Activated gamma-delta T cell (primary cell): ENCODE measurements around the gene MSMO1.

Experiments
- DNase-seq: peaks from one replicate; lab custom pipeline; 2025; lab: John Stamatoyannopoulos, UW

The MSMO1 gene

DNA sequence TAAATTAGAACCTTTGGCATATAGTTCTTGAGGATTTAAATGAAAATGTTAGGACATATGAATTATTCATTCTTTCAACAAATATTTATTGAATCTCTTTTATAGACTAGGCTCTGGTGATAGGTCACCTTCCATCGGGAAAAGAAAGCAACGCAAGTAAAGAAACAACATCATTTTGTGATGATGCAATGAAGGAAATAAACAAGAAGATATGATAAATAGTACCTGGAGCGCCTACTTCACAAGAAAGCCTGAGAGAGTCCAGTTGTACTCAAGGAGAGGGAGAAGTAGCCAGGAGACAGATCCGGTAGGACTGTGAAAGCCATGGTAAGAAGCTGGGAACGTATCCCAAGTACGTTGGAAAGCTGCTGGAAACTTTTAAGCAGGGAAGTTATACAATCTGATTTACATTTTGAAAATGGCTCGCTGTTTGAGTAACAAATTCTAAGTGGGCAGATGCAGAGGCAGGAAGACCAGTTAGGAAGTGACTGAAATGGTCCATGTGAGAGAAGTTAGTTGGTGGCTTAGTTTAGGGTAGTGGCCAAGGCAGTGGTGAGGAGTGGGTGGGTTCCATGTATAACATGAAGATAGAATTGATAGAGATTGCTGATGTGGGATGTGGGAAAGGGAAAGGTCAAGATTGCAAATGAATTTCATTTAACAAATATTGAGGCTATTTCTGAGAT, 33.7 kb downstream of the MSMO1 start:
- no peak for DNase-seq

DNA sequence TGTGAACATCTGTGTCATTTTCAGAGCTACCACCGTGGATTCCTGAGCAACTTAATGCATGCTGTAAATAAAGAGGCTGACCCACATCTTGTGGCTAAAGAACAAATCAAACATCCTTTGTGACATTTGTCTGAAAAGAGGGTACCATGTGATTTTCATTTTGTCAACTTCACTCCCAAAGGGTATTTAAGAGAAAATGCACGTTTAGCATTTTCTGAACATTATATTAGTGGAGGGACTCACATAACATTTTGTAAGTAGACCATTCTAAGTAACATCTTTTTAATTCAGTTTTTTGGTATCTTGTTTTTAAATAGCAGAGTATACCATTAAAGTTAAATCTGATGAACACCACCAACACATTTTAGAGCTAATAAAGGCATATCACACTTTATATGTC, 34.3 kb downstream of the MSMO1 start:
- DNase-seq, result no peak

DNA sequence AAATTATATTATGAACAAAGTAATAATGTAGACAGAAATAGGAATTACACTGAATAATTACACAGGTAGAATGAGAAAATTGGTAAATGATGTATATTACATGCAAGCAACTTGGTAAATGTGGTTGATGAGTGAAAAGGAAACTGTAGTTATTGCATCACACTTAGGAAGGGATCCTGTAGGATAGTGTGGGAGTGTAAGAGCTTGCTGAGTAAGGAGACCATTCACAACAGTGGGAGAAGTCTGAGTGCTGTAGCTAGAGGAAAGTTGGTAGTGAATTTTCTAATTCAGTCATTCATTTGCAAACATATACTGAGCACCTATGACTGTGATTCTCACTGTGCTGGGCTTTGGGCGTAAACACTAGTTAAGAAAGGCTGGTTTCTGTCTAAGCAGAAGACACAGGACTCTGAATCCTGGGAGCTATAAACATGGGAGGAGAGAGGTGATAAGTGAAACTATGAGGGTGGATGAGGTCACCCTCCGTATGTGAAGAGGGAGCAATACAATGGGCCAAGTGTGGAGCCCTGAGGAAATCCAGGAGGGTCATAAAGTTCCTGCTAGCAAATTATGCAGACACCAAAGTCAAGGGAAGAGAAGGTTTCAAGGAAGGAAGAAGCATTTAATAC, 37.1 kb downstream of the MSMO1 start:
- DNase-seq, result no peak

DNA sequence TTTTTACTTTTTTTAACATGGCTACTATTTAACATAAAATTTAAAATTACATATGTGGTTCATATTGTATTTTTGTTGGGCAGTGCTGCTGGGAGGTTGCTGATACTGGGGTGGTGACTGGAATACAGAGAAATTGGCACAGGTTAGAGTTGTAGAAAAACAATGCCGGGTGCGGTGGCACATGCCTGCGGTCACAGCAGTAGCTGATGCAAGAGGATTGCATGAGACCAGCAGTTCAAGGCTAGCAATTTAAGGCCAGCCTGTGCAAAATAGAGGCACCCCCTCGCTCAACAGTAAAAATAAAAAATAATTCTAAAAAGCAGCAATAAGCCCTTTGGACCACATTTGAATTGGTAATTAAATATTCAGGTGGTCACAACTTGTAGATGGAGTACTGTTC, 39.6 kb downstream of the MSMO1 start:
- DNase-seq, result no peak

DNA sequence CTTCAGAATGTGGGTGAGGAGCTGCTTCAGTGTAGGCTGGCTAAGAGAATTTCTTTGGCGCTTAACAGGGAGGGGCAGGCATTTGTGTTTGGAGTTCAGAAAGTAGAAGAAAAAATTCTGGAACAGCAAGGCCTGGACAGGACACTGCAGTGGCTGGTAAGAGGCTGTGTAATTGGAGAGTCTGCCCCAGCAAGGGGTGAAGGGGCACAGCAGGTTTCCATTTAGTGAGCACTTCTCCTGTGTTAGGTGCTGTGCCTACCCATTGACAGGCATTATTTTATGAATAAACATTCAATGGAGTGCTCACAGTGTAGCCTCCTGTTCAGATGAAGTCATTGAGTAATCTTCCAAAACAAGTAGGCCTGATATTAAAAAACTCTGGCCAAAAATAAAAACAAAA, 40.6 kb downstream of the MSMO1 start:
- DNase-seq, result no peak

DNA sequence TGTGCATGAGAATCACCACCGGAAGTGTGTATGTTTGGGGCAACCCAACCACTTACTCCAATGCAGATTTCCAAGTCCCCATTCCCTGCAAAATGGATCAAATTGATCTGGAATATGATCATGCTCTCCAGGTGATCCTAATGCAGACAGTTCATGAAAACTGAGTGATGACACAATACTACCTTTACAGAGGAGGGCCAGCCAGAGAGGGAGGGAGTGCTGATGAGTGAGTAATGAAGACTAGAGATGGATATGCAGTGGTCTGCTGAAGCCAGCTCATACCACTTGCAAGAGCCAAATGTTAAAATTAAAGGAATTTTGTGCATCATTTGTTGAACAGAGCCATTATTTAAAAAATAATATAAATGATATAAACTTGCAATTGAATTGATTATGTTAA, 41.1 kb downstream of the MSMO1 start:
- DNase-seq, result no peak

DNA sequence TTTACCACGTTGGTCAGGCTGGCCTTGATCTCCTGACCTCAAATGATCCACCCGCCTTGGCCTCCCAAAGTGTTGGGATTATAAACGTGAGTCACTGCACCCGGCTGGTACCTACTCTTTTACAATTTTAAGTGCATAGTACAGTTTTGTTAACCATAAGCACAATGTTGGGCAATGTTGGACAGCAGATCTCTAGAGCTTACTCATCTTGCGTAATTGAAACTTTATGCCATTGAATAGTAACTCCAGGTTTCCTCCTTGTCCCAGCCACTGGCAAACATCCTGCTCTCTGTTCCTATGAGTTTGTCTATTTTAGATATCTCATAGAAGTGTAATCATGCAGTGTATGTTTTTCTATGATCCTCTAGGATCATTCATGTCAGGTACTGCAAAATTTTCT, 42.1 kb downstream of the MSMO1 start:
- DNase-seq, result no peak

DNA sequence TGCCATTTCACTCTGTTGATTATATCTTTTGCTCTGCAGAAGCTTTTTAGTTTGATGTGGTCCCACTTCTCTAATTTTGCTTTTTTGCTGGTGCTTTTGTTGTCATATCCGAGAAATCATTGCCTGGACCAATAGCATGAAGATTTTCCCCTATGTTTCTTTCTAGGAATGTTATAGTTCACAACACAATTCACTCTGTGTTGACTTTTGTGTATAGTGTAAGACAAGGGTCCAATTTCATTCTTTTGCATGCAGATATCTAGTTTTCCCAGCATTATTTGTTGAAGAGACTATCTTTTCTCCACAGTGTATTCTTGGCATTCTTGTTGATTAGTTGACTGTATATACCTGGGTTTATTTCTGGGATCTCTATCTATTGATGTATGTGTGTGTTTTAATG, 43.1 kb downstream of the MSMO1 start:
- DNase-seq, result no peak

DNA sequence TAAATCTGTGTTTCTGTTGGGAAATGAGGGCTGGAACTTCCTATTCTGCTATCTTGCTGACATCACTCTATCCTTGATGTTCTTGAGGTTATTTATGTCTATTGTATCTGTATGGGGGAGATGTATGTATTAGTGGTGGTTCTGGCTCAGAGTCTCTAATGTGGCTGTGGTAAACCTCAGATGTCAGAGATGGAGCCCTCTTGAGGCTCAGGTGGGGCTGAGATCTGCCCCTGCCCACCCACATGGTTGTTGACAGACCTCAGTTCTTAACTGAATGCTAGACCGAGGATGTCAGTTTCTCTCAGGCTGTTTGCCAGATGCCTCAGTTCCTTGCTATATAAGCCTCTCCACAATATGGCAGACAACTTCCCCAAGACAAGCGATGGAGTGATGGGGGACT, 48.0 kb downstream of the MSMO1 start:
- no peak for DNase-seq

DNA sequence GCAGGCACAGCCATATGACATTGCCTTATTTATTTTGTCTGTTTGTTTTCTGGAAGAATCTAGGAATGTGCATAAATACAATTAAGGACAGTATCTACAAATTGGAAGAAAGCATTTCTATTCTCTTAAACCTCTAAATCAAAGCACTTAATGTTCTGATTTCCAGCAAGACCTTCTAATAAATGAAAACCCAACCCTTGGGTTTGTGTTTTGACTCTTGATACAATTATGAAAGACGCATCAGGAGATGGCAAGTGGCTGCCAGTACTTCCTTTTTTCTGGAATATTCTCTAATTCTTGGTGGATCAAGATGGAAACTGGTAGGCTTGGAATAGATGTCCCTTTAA, 50.9 kb downstream of the MSMO1 start:
- DNase-seq, result no peak

DNA sequence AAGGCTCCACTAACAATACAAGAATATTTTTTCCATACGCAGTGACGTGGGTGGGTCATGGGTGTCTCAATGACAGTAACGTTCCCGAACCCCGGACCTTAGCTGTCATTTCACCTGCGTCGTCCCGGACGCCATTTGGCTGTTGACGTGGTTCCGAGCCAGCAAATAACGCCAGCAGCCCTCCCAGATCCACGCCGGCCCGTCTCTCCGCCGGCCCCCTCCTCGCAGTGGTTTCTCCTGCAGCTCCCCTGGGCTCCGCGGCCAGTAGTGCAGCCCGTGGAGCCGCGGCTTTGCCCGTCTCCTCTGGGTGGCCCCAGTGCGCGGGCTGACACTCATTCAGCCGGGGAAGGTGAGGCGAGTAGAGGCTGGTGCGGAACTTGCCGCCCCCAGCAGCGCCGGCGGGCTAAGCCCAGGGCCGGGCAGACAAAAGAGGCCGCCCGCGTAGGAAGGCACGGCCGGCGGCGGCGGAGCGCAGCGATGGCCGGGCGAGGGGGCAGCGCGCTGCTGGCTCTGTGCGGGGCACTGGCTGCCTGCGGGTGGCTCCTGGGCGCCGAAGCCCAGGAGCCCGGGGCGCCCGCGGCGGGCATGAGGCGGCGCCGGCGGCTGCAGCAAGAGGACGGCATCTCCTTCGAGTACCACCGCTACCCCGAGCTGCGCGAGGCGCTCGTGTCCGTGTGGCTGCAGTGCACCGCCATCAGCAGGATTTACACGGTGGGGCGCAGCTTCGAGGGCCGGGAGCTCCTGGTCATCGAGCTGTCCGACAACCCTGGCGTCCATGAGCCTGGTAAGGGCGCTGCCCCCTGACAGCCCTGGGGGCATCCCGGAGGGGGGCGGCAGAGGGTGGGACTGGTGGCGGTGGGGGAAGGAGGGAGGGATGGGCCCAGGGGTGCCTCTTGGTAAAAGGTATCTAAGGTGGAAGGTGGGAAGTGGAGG, 51.5 kb downstream of the MSMO1 start, which contains the start of gene CPE:
Gene CPE (plus strand): TSS at position 264 of the 933 bp plus-strand sequence. CDS start 214 bp downstream, at position 478.
- DNase-seq, result peak; percentile 12

DNA sequence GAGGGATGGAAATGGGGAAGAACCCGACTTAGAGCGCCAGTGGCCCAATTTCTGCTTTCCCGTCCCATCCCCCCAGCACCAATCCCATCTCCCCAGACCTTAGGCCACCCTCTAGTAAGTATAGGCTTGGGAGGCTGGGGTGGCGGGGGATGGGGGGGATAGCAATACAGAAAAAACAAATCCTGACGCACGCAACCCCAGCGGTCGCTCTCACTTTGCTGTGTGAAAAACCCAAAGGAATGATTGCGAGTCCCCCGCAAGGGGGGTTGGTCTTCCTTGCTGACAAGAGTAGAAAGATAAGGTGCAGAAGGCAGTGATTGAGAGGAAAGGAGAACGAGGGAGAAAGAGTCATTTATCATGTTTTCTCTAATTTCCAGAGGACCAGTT, 52.2 kb downstream of the MSMO1 start:
- DNase-seq, result no peak

DNA sequence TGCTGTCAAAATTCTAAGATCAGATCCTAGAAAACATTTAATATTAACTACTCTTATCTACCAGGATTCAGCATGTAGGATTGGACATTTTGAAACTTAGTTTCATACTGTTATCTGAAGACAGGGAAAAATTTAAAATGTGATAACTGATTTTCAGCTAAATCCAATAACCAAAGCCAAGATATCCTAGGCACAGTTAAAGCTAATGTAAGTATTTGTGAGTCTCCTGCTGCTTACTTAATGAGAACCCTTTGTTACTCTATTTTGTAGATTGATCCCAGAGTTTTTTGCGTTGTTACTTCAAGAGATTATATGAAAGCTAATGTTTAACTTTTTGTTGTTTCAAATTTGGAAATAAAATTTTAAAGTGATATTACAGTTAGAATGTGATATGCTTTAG, 53.3 kb downstream of the MSMO1 start:
- no peak for DNase-seq

DNA sequence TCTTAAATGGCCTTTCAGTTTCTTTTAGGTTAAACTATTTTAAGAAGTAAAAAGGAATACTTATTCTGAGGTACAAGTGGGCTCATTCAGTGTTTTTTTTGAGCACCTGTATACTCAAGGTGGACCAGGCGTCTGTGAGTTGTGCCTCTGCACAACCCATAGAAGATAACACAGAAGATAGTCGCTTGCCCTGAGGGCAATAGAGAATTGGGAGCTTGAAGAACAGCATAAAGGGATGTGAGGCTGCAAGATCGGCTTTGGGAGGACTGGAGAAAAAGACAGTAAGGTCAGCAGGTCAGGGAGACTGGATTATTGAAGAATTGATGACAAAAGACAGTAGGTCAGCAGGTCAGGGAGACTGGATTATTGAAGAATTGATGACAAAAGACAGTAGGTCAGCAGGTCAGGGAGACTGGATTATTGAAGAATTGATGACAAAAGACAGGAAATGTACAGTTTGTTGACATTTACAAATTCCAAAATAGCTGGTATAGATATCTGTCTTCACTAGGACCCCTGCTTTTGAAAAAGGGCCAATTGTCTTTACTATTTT, 54.4 kb downstream of the MSMO1 start:
- no peak for DNase-seq

DNA sequence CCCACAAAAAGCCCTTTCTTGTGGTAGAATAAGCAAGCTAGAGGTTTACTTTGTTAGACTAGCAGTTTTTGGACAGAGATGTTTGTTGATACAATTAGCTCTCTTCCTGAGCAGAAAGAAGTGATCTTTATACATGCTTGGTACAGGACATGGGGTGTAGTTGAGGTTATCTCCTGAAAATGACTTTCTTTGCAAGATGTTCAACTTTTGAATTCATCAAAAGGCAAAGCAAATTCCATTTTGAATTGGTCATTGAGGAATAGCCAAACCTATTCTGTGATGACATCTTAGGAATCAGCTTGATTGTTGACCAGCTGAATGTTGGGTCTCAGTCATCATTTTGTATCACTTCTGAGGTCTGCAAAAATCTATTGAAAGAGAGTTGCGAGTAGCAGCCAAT, 55.2 kb downstream of the MSMO1 start:
- DNase-seq, result no peak

DNA sequence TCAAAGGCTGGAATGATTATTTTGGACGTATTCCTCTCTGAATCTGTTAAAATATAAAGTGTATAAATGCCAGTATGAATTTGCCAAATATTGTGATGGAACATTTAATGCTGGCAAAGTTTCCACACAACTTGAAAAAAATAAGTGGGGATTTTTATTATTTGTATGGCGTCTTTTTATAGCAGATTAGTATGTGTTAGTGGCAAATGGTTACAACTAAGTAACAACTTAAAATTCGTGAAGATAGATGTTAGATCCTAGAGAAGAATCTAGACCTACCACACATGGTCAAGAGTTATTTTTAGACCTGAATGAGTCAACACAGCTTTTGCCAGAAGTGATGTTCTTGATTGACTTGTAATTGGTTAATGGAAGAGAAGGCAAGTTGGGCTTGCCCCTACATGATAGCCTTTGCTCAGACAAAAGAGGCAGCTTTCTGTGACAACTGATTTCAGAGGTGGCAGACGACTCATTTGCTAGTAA, 56.2 kb downstream of the MSMO1 start:
- DNase-seq, result no peak

DNA sequence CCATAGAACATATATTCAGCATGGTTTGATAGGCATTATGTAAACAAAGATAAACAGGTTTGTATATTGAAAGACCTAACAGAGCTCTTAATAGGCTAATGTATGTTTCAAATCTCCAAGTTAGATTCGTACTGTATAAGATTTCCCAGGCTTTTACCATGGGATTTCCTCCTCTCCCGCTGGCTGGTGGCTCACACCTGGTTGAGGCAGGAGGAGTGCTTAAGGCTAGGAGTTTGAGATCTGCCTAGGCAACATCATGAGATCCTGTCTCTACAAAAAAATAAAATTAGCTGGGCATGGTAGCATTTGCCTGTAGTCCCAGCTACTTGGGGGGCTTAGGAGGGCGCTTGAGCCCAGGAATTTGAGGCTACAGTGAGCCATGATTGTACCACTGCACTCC, 56.7 kb downstream of the MSMO1 start:
- DNase-seq, result no peak

DNA sequence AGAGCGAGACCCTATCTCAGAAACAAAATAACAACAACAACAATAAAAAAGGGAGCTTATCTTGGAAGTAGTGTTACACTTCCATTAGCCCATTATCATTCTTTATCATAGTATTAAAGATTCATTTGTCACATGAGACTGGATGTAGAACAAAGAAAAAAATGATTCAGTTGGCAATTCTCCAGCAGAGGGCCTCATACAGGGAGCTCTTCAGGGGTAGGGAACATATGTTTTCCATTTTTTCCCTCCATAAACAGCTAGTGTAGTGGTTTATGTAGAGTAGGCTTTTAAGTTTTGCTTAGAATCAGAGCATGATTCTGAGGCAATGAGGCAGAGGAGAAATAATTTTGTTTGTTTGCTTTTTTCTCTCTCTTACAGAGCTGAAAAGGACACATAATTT, 57.1 kb downstream of the MSMO1 start:
- DNase-seq, result no peak

DNA sequence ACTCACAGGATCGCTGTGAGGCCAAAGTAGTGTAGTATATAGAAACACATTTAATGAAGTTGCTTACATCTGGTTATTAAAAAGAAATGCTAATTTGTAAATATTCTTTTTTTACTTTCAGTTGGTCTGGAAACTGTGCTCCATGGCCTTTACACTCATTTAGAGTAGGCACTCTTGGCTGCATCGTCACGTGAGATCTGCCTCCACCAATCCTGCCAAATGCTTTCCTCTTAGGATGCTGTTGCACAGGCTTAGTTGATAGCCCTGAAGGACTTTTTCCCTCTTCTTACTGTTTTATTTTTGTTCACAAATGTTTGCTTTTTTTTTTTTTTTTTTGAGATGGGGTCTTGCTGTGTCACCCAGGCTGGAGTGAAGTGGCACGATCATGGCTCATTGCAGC, 57.7 kb downstream of the MSMO1 start:
- no peak for DNase-seq

DNA sequence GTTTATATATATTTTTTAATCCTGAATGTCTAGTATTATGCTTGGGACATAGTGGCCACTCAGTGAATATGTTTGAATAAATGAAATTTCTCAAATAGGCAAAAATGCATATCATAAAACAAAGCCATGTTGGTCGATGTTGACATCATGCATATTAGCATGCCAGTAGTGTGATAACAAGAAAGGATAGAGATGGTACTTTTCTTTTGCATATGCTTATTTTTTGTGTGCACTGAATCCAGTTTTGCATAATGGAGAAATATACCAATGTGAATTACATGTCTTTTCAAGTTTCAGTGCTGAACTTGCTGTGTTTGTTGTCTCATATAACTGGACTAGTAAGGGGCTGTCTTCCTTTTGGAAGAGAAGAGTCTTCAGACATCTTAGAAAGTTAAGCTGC, 58.9 kb downstream of the MSMO1 start:
- DNase-seq, result no peak

DNA sequence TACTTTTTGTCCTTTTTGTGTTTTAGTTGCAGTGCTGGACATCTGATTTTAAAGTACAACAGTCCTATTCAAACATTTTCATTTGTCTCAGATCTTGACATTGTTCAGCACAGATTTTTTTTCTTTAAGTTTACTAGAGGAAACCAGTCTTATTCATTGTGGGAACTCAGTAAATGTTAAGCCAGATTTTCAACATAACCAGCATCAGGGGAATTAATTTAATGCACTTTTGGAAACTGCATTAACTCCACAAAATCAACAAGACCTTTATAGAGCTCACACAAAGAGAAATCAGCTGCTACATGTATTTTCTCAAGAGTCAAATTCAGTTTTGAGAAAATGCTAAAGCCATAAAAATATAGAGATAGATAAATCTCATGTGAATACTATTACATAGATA, 61.3 kb downstream of the MSMO1 start:
- DNase-seq, result no peak
